OCI-LY1 (cell line): ENCODE data around the gene RANBP3L.
A peak's percentile ranks its signal among the peaks of the same experiment; 100 is the strongest.

Experiments used
- H2AFZ ChIP-seq: fragments of 200-600 bp; sonication (generic), shearing (Covaris generic); 2 replicates; pipeline ENCODE4 v1.6.0; 2014; ENCODE audit warnings: antibody characterized with exemption, mild to moderate bottlenecking, low read length
- H3F3A ChIP-seq: fragments of 200-600 bp; sonication (generic), shearing (Covaris generic); 2 replicates; pipeline ENCODE4 v1.6.0; 2014; ENCODE audit warnings: mild to moderate bottlenecking, antibody characterized with exemption, low read length, moderate library complexity; ENCODE audit not compliant: insufficient read depth
- H3K27ac ChIP-seq: fragments of 200-600 bp; sonication (generic); 2 replicates; pipeline ENCODE4 v1.5.1; 2014; ENCODE audit warnings: low read length, mixed run types, mild to moderate bottlenecking, low read depth; ENCODE audit not compliant: poor library complexity, severe bottlenecking
- H3K27me3 ChIP-seq: fragments of 200-600 bp; sonication (generic); 2 replicates; pipeline ENCODE4 v1.6.0; 2014; ENCODE audit warnings: antibody characterized with exemption, mild to moderate bottlenecking, low read length, moderate library complexity; ENCODE audit not compliant: insufficient read depth
- H3K36me3 ChIP-seq: fragments of 200-600 bp; sonication (generic); 2 replicates; pipeline ENCODE4 v1.6.1; 2014; ENCODE audit warnings: mild to moderate bottlenecking, antibody characterized with exemption, low read length, moderate library complexity, mixed read lengths; ENCODE audit not compliant: insufficient read depth
- H3K4me1 ChIP-seq: fragments of 200-600 bp; sonication (generic); 2 replicates; pipeline ENCODE4 v1.5.1; 2014; ENCODE audit warnings: mild to moderate bottlenecking, low read length, moderate library complexity; ENCODE audit not compliant: insufficient read depth, severe bottlenecking
- H3K4me2 ChIP-seq: fragments of 200-600 bp; sonication (generic), shearing (Covaris generic); 2 replicates; pipeline ENCODE4 v1.6.1; 2014; ENCODE audit warnings: low read length
- H3K4me3 ChIP-seq: fragments of 200-600 bp; sonication (generic); 2 replicates; pipeline ENCODE4 v1.5.1; 2014; ENCODE audit warnings: low read length, low read depth, mild to moderate bottlenecking, mixed read lengths; ENCODE audit not compliant: poor library complexity, severe bottlenecking
- H3K79me2 ChIP-seq: fragments of 200-600 bp; shearing (Covaris generic); 2 replicates; pipeline ENCODE4 v1.6.1; 2016; ENCODE audit warnings: mixed run types, low read length, mixed read lengths; ENCODE audit not compliant: insufficient read depth
- H3K9ac ChIP-seq: fragments of 200-600 bp; sonication (generic), shearing (Covaris generic); 2 replicates; pipeline ENCODE4 v1.6.1; 2014; ENCODE audit warnings: mild to moderate bottlenecking, low read length, mixed read lengths
- H3K9me2 ChIP-seq: fragments of 200-600 bp; sonication (generic), shearing (Covaris generic); 2 replicates; pipeline ENCODE4 v1.6.1; 2014; ENCODE audit warnings: low read depth, mild to moderate bottlenecking, low read length, mixed read lengths
- H3K9me3 ChIP-seq: fragments of 200-600 bp; shearing (Covaris generic); 2 replicates; pipeline ENCODE4 v1.6.1; 2014; ENCODE audit warnings: low read length, mixed read lengths
- H4K20me1 ChIP-seq: fragments of 200-600 bp; sonication (generic), shearing (Covaris generic); 2 replicates; pipeline ENCODE4 v1.6.0; 2016; ENCODE audit warnings: mild to moderate bottlenecking, low read length; ENCODE audit not compliant: insufficient read depth
- EZH2 ChIP-seq: fragments of 200-600 bp; sonication (generic), shearing (Covaris generic); IDR thresholded peaks from 2 replicates; pipeline ENCODE4 v1.8.0; 2017; ENCODE audit warnings: borderline replicate concordance, mixed run types, mild to moderate bottlenecking, antibody characterized with exemption, low read length, moderate library complexity, mixed read lengths
- TF ChIP-seq, protein P1 (sequence below): fragments of 200-600 bp; sonication (generic), shearing (Covaris generic); IDR thresholded peaks from 2 replicates; pipeline ENCODE4 v1.5.1; 2017; ENCODE audit warnings: mild to moderate bottlenecking, antibody characterized with exemption, low read length, moderate library complexity, mixed read lengths

Gene RANBP3L

DNA sequence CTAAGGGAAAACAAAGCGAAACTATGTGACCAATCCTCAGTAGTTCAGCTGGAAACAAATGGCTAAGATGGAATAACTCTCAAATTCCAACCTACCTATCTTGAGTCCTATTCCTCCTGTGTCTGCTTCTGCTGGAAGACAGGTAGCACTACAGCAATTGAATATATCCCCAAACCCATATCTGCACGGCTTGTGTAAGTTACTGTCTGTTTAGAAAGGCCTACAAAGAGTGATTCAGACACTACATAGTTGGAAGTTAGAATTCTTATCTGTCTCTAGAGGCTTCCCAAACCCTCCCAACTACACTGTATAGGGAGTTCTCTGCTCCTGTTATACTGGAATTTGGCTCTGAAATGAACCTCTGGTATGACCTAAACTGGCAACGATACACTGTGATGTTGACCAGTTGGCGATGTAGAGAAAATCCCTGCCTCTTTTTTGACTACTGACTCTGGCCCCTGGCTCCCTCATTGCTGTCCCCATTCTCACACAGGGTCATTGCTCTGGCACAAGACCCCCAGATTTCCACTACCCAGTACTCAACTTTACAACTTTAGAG is 37.4 kb downstream of the RANBP3L start:
- Histone ChIP-seq H3K4me1 (peaks cover 24% of the 10 kb centered on the region), H4K20me1 (no peaks in the 10 kb centered on the region), H3K36me3 (no peaks in the 10 kb centered on the region), H3K27ac (no peak overlapping the region), H2AFZ (no peak overlapping the region), H3K79me2 (no peaks in the 10 kb centered on the region), H3F3A (no peaks in the 10 kb centered on the region), H3K9ac (no peak overlapping the region), H3K4me2 (no peak overlapping the region), H3K4me3 (no peak overlapping the region), H3K27me3 (no peaks in the 10 kb centered on the region), H3K9me2 (no peaks in the 10 kb centered on the region), H3K9me3 (no peaks in the 10 kb centered on the region)
- TF ChIP-seq EZH2, result no peak
- TF ChIP-seq, protein P1, sequence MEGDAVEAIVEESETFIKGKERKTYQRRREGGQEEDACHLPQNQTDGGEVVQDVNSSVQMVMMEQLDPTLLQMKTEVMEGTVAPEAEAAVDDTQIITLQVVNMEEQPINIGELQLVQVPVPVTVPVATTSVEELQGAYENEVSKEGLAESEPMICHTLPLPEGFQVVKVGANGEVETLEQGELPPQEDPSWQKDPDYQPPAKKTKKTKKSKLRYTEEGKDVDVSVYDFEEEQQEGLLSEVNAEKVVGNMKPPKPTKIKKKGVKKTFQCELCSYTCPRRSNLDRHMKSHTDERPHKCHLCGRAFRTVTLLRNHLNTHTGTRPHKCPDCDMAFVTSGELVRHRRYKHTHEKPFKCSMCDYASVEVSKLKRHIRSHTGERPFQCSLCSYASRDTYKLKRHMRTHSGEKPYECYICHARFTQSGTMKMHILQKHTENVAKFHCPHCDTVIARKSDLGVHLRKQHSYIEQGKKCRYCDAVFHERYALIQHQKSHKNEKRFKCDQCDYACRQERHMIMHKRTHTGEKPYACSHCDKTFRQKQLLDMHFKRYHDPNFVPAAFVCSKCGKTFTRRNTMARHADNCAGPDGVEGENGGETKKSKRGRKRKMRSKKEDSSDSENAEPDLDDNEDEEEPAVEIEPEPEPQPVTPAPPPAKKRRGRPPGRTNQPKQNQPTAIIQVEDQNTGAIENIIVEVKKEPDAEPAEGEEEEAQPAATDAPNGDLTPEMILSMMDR, result no peak

DNA sequence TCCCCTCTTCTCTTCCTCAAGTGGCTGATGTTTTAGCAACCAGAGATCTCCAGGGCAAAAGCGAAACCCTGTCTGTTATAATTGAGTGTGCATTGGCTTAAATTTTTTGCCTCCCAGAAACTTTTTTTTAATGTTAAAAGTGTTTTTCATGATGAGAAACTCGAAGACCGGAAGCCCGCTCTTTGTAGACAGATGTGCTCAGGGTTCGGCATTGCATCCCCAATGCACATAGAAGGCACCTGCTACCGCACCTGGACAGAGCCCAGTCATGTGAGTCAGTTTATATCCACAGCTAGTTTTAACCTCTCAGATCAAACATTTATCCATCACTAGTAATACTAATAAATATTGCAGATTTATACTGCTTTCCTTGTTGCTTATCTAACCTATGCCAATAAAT is 40.5 kb downstream of the RANBP3L start:
- Histone ChIP-seq H2AFZ (no peak overlapping the region), H3K4me3 (no peak overlapping the region)

DNA sequence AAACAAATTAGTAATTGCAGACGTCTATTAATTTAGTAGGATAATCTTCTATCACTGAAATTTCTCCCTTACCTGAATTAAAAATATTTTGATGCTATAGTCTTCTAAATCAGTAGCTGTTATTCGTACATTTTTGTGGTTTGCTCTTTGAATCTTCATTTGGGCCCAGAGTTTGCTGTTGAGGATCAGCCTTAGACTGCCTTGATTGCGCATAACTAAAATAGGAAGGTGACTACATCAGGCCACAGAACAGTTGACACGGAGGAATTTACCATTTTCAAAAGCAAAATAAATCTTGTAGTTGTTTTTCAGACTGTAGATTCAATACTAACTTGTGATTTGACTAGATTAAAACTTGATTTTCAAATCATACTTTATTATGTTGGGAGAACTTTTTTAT is 48.1 kb downstream of the RANBP3L start:
- H3K27me3 ChIP-seq, result no peaks in the 10 kb centered on the region
- no peak overlapping the region for H3K27ac ChIP-seq
- no peaks in the 10 kb centered on the region for H3K79me2 ChIP-seq
- no peak overlapping the region for H3K9ac ChIP-seq
- TF ChIP-seq, protein P1, result no peak
- TF ChIP-seq EZH2, result no peak
- no peak overlapping the region for H3K4me3 ChIP-seq
- H2AFZ ChIP-seq, result no peak overlapping the region
- peaks cover 20% of the 10 kb centered on the region for H3K4me1 ChIP-seq
- H3F3A ChIP-seq, result no peaks in the 10 kb centered on the region
- H4K20me1 ChIP-seq, result no peaks in the 10 kb centered on the region
- no peaks in the 10 kb centered on the region for H3K36me3 ChIP-seq
- no peak overlapping the region for H3K4me2 ChIP-seq
- H3K9me2 ChIP-seq, result no peaks in the 10 kb centered on the region
- H3K9me3 ChIP-seq, result no peaks in the 10 kb centered on the region

More for the DNA sequence above, 40.5 kb downstream of the RANBP3L start:
- Histone ChIP-seq H3K27me3 (no peaks in the 10 kb centered on the region), H3K27ac (peak overlapping the region; percentile 65), H3K9ac (no peak overlapping the region), H3K4me2 (peak overlapping the region; percentile 48), H3F3A (no peaks in the 10 kb centered on the region), H3K9me3 (no peaks in the 10 kb centered on the region), H3K79me2 (no peaks in the 10 kb centered on the region), H3K36me3 (no peaks in the 10 kb centered on the region), H4K20me1 (no peaks in the 10 kb centered on the region), H3K4me1 (peaks cover 36% of the 10 kb centered on the region), H3K9me2 (no peaks in the 10 kb centered on the region)
- TF ChIP-seq, protein P1, result no peak
- no peak for TF ChIP-seq EZH2
